Right renal pelvis (tissue), 4 donors: ENCODE measurements around the gene CDH10. TPM values are rescaled to one million over a fixed set of nuclear protein-coding genes. Genes with fewer than 3 reads are reported as not detected.

Experiments used
- DNase-seq, 4 donors: peaks; one replicate each; pipeline ENCODE4 v3.0.0-alpha.2; 2013; ENCODE audit warnings: low read depth in 4 of 4, low spot score in 3 of 4, missing footprints in 1 of 4
- polyA plus RNA-seq, 4 donors: library from polyadenylated mRNA; unstranded; fragments of 120-200 nt; gene quantifications; one replicate each; pipeline ENCODE4 v1.2.1, GENCODE V29; 2013; ENCODE audit not compliant: insufficient read length in 4 of 4

The CDH10 gene
- polyA plus RNA-seq, 4 donors: 4.0 to 12.7 (median 8.1) TPM

GRCh38 chr5:24492229-24492628 is 152.5 kb downstream of the CDH10 start:
- DNase-seq: no peak

- DNase-seq: no peak
Measured at GRCh38 chr5:24491490-24491889, 153.3 kb downstream of the CDH10 start.

GRCh38 chr5:24487368-24488229 is 157.2 kb downstream of the CDH10 start:
- DNase-seq: no peak

- DNase-seq: no peak
Measured at GRCh38 chr5:24480952-24481351, 163.8 kb downstream of the CDH10 start.

GRCh38 chr5:24477958-24478357 is 166.8 kb downstream of the CDH10 start:
- no peak for DNase-seq

- DNase-seq: no peak
Measured at GRCh38 chr5:24475101-24475500, 169.7 kb downstream of the CDH10 start.

GRCh38 chr5:24474685-24475084 is 170.1 kb downstream of the CDH10 start:
- DNase-seq: no peak

- no peak for DNase-seq
Measured at GRCh38 chr5:24472518-24472917, 172.3 kb downstream of the CDH10 start.

GRCh38 chr5:24444414-24444813 is 200.4 kb downstream of the CDH10 start:
- no peak for DNase-seq

GRCh38 chr5:24439465-24439864 is 205.3 kb downstream of the CDH10 start:
- DNase-seq: no peak
